Renal pelvis (tissue), 4 donors: ENCODE results near the gene TBC1D16. TPM values are rescaled to one million over a fixed set of nuclear protein-coding genes. Genes with fewer than 3 reads are reported as not detected.
A peak's percentile ranks its signal among the peaks of the same experiment; 100 is the strongest.

Source experiments
- DNase-seq: peaks from one replicate; pipeline ENCODE4 v3.0.0-alpha.2; 2013
- polyA plus RNA-seq, 3 donors: library from polyadenylated mRNA; unstranded; fragments of 120-200 nt; gene quantifications; one replicate each; pipeline ENCODE4 v1.2.1, GENCODE V29; 2013; ENCODE audit not compliant: insufficient read length in 3 of 3

Gene TBC1D16
- polyA plus RNA-seq, 3 donors, result 32.7 to 44.9 (median 36.6) TPM

DNA sequence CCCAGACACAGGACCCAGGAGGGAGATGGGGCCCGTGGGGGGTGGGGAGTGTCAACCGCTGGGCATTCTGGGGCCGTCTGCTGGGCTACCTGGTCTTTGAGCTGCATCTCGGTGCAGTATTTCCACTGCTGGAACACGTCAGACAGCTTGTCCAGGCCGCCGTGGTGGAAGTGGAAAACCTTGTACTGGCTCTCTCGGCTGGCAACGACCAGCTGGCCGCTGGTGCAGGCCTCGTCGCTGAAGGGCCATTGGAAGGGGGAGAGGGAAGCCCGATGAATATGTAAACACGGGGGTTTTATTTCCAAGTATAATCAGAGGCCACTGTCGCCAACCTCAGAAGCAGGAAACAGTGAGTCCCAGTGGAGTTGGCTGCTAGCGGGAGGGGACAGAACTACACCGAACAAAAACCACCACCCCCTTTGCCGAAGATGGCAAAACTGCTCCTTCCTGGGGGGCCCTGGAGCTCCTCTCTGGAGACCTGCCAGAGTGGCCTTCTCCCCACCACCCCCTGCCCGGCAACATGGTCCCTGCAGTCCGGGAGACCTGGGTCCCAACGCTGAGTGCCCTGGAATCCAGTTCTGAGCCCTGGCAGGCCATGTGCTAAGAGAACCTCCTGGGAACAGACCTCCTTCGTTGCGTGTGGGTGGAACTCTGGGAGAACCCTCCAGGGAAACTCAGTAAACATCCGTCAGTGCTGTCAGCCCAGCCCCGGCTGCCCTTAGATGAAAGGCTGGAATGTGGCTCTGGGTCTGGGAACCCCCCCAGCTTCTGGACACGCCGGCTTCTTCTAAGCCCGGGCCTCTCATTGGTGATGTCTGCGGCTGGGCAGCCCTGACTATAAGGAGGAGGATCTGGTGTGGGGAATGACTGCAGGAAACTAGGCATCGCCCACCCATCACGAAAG is 84.1 kb downstream of the TBC1D16 start:
- peak; percentile 88 for DNase-seq

DNA sequence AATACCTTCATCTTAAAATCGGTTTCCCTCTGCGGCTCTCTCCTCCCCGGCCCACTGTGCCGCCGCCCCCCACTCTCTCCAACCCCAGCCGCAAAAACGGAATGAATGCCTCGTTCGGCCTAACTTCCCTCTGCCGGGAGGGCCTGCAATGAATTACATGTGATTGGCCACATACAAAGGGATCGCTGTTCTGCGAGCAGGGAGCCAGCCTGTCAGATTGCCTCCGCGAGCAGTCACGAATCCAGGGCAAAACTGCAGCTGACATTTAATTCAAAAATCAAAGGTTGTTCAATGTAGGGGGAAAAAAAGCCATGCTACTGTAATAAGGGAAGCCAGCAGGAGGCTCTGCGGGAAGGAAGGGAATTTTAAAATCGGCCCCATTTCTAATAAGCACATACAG is 84.9 kb downstream of the TBC1D16 start:
- no peak for DNase-seq

DNA sequence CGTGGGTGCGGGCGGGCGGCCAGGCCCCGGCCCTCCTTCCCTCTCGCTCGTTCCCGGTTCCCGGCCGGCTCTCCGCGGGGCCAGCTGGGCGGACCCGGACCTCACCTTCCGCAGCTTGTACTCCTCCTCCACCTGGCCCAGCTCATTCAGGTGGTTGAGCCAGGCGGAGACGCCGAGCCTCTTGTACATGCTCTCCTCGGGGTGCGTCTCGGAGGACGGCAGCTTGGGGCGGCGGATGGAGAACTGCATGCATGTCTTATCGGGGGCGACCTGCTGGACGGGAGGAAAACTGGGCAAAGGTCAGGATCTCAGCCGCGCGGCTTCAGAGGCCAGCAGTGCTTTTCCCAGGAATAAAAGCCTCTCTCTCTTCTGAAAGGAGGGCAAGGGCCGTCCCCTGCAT is 85.4 kb downstream of the TBC1D16 start:
- no peak for DNase-seq

DNA sequence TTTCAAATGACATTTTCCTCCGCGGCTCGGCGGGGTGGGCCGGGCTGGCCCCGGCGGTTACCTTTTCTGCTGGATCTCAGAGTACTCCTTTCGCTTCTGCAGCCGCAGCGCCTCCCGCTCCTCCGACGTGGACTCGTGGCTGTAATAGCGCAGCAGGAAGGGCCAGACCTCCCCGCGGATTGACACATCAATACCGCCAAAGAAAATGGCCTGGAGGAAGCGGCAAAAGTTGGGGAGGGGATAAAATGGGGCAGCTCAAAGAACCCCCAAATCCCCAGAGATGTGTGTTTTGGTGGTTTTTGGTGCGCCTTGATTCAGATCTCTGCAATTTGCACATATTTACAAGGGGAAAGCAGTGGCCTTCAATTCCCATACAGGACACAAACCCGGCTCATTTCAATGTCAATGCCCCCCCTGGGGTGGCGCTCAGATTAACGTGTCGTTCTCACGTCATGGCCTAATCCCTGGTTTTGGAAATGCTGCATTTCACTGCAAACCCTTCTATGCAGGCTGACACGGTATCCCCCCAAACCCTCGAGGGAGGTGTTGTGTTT is 85.9 kb downstream of the TBC1D16 start:
- no peak for DNase-seq

DNA sequence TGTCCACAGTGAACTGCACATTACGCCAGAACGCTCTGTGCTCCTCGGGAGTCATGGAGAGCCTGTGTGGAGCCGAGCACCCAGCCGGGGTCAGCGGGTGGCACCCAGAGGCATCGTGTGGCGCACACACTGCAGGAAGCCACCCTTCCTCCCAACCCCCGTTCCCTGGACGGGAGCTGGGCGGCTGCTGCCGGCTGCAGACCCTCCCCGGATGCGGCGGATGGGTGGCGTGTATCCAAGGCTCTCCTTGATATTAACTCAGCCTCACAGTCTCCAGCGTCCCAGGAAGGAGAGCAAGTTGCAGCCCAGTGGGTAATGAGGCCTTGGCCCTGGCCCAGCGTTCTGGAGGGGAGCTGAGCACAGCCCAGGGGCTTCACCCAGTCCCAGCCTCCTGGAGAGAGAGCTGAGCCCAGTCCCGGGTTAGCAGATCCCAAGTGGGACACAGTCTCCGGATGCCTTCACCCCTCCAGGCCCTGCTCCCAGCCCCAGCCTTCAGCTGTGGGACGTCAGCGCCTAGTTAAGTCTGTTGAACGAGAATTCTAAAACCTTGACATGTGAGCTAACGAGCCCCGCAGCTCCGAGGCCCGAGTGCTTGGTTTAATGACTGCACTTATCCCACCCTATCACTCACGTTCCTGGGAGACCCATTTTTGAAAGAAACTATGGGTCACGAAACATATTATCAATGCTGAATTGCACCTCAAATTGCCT is 86.6 kb downstream of the TBC1D16 start:
- DNase-seq, result no peak

DNA sequence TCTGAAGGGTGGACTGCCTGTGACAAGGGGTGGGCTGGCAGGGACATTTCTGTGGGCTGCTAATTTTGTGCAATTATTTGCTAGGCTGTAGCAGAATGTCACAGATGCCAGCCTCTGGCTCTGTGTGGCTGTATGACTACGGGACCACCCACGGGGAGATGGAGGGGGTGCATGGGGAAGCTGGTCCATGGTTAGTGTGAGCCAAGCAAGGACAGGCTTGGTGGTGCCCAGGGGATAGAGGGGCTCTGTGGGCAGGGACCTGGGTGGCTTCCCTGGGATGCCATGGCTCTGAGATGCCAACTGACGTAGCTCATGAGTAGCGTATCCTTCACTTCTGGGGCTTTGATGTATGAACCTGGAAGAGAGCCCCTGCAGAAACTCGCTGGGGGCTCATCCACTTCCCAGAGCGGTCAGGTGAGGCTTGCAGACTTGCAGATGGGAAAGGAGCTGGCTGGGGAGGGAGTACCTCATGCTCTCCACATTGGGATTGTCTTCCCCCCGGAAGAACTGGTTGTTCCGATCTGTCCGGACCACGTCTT is 87.2 kb downstream of the TBC1D16 start:
- DNase-seq, result no peak

DNA sequence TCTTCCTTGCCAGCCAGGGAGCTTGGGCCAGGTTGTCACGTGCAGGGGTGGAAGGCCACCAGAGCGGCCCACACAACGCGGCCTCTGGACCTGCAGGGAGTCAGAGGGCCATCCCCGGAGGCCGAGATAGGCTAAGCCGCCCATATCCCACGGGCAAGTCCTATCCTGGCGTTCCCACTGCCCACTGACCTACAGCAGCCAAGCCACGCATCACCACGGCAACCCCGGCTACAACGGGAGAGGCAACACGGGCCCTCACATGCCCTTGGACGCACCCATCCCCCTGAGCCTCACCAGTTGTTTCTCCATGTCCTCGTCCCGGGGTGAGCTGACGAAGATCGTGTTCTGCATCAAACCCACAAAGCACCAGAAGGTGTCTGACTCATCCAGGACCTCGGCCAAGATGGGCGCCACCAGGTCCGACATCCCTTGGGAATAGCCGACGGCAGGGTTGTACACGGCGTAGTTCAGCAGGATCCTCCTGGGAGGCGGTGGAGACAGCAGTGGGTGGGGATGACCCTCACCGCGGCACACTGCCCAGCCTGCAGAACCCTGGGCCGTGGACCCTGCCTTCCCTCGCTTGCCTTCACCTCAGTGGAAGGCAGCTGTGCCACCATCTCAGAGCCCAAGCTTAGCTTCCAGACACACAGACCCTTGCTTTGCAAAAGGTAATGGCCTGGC is 88.2 kb downstream of the TBC1D16 start:
- DNase-seq, result no peak

DNA sequence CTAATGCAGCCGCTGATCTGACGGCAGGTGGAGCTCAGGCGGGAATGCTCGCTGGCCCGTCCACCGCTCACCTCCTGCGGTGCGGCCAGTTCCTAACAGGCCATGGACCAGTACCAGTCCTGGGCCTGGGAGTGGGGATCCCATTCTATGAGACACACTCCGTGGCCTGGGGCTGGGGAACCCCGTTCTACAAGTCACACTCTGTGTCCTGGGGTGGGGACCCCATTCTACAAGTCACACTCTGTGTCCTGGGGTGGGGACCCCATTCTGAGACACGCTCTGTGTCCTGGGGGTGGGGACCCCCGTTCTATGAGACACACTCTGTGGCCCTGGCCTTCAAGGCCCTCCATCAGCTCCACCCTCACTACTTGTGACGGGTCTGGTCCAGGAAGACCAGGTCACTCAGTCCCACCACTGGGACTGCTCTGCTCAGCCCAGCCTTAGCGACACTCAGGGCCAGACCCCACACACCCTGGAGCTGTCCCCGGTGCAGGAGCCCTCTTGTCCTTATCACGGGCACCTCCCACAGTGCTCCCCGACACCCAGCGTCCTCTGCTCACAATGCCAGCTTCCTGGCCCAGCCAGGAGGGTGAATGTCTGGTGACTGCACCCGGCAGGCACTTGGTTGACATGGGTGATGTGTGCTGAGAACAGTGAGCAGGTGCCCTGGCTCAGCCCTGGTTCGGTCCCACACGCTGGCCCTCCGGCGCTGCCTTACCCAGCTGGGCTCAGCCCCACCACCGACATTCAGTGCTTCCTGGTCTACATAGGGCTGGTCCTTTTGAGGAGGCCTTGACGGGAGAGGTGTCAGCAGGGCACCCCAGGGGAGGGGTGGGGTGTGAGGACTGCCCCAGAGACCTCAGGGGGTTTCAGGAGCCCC is 89.1 kb downstream of the TBC1D16 start:
- no peak for DNase-seq

DNA sequence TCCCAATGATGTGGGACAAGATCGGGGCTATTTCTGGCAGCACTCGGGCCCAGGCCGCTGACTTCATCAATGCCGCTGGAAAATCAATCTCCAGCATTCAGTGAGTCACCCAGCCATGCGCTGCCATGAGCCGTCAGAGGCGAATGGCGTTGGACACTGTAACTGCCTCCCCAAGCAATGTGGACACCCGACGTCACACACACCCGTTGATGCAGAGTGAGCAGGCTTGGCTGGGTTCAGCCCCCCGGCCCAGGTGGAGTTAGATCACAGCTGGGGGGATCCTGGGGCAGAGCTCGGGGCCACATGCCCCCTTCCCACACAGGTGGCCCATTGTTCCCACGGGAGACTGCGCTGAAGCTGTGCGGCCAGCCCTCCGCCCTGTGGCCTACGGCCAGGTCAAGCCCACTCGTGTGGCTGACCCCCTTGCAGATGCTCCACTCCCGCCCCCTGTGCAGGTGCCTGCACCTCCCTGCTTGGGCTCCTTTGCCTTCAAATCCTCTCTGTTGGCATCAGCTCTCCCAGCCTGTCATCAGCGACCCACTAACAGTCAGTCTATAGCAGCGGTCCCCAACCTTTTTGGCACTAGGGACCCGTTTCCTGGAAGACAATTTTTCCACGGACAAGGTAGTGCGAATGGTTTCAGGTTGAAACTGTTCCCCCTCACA is 89.9 kb downstream of the TBC1D16 start:
- DNase-seq, result no peak

DNA sequence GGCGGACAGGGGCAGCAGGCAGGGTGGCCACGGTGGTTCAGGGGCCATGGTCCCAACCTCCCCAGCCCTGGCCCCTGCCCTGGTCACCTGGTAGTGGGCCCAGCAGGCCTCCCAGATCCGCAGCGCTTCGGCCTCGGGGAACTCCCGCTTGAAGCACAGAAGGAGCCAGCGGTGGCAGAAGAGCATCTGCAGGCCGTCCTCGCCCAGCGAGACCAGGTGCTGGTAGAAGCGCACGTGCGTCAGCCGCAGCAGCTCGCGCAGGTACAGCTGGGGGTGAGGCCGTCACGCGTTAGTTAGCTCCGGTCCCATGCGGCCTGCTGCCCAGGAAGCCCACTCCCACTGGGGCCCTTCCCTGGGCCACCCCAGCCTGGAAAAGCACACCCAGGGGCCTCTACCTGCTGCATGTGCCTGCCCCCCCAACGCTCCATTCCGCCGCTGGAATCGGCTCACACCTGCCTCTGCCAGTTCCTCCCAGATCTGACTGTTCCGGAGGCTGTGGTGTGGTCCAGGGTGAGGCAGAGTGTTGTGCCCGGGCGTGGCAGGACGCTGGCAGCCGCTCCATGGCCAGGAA is 90.8 kb downstream of the TBC1D16 start:
- no peak for DNase-seq

DNA sequence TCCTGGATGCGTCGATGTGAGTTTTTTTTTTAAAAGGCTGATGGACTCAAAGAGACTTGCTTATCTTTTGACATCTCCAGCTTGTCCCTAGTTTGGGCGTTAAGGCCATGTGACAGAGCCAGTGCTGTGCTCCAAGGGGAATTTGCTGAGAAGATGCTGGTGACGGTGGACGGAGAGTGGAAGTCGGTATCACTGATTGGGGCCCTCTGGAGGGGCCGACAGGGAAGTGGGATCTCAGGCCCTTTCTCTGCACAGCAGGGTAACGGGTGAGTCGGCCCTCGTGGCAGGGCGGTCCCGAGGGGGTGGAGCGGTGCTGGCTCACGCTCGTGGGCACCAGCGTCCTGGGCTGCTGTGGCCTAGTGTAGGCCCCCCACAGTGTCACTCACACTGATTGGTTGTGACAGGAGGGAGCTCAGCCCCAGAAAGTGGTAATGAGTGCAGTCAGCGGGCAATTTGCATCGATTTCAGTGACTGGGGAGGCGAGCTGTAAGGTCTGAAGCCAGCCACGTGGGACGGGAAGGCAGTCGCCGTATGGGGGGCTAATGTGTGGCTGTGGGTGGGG is 91.3 kb downstream of the TBC1D16 start:
- DNase-seq, result no peak

DNA sequence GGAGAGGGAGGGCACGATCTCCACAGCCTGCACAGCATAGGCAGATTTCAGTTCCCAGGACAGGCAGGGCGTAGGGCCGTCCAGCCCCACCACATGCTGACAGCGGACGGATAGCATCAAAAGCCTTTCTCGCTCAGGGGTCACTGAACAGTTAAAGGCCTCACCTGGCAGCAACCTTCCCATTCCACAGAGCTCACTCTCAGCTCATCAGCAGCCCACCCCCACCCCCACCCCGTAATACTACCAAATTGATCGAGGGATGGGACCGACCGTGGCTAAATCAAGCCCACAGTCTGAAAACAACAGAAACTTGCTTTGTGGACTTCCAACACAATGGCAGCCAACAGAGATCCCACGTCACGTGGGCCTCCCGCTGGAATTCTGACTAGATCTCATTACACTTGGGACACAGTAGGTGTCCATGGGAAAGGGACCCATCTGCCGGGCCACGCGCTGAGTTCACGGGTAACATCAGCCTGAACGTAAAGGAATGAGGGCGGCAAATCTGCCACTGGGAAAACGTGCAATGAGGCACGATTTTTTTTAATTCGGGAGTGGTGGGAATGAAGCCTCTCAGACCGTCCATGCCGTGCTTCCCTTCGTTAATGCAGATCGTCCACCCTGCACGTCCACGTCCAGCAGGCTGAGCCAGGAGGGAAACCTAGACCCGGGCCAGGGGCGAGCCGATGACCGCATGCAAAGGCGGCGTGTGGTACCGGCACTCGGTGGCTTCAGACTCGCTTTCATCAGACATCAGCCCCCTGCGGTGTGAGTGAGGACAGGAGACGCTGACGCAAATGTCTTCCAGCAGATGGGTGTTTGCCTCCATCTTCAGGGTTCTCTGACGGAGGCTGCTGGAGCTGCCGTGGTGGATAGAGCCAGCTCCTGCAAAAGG is 92.1 kb downstream of the TBC1D16 start:
- no peak for DNase-seq

DNA sequence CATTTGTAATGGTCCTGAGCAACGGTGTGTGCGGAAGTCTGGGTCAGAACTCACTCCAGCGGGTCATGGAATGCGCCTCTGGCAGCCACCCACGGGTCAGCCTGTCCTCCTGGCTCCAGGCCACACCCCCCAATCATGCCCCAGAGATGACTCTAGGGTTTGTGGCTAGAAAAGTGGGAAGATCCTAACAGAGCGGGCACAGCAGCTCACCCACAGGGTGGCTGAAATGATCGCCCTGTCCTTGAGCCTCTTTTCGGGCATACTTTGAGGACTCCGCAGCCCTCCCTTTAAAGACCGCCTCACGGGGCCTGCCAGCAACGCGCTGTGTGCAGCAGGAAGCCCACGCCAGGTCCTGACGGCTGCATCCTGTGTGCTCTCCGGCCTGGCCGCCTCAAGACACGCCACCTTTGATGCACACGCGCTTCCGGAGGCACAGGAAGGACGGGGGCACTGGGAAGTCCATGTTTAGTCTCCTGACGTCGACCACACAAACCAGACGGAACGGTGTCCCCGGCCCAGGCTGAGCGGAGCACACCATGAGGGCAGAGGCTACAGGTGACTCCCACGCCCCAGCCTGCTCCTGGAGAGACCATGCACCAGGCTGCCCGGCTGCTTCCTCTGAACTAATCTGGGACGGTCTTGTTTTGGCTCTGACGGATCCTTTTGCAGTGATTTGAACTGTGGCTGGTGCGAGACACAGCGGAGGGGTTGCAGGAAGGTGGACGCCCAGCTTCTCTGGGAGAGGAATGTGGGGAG is 92.9 kb downstream of the TBC1D16 start:
- DNase-seq, result no peak

DNA sequence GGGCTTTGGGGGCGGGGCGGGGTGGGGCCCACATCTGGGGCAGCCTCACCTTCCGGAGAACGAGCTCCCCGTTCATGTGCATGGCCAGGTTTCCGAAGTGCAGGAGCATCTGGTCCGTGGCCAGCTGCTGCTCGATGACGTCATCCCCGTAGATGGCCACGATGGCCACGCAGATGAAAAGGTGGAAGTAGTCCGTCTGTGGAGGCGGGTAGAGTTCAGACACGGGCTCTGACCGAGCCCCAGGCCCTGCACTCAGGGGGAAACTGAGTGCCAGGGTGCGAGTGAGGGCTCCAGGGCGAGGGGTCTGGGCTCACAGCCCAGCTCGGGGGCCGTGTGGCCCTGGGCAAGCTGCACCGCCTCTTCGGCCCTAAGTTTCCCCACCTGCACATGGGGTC is 93.7 kb downstream of the TBC1D16 start:
- no peak for DNase-seq

DNA sequence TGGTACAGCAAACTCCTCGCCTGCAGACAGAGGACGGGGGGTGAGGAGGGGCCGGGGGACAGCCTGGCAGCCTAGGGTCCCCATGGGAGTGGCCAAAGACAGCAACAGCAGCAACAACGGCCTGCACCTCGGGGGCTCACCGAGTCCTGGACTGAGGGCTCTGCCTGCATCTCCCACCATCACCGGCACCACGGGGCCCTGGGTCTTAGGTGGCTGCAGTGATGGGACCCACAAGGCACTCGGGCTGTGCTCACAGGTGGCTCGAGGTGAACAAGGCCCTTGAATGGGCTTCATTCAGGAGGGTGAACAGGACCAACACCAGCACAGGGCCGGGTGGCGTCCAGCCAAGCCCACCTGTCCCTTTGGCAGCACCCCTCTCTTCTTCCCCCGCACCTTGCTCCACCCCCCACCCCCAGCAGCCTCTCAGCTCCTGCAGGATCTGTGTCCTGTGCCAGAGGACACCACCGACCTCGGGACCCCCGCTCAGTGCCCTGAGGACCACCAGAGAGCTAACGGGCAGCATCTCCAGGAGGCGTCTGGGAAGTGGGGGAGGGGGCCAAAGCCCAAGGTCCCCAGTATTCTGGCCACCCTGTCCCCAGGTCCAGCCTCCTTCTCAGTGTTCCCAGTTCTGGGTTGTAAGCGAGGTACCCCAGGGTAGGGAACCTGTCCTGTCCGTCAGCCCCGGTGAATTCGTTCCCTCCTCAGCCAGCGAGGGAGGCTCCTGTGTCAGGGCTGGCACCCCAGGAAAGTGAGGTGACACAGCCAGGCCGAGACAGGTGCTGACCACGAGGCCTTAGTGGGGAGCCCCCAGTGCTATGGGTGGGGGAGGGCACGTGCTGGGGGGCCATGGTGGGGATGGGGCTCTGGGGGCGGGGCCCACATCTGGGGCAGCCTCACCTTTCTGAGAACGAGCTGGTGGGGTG is 94.3 kb downstream of the TBC1D16 start:
- no peak for DNase-seq

DNA sequence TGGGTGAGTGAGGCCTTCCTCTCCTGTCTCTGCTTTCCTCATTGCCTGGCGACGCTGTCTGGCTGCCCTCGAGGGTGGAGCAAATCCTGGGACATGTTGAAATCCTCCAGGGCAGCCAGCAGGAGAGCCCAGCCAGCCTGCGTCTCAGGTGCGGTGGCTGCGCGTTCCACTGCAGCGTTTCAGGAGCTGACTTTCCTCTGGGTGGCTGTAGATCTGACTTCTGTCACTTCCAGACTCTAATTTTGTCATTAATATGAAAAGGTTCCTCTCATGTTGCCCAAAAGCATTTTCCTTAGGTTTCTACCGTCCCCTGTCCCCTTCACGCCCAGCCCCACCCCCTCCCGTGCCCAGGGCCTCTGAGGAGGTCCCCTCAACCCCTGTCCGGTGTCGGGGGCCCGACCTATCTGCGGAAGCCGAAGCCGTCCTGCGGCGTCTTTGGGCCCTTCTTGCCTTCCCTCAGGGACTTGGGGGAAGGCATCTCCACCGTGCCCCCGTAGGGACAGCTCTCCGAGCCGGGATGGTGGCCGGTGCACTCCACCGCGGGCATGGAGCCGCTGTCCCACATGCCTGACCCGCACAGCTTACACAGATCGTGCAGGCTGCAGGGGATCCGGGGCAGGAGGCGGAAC is 95.1 kb downstream of the TBC1D16 start:
- no peak for DNase-seq
